ENCODE measurements around the gene MMRN1. TPM values are rescaled to one million over a fixed set of nuclear protein-coding genes. Genes with fewer than 3 reads are reported as not detected.

MMRN1 gene, protein sequence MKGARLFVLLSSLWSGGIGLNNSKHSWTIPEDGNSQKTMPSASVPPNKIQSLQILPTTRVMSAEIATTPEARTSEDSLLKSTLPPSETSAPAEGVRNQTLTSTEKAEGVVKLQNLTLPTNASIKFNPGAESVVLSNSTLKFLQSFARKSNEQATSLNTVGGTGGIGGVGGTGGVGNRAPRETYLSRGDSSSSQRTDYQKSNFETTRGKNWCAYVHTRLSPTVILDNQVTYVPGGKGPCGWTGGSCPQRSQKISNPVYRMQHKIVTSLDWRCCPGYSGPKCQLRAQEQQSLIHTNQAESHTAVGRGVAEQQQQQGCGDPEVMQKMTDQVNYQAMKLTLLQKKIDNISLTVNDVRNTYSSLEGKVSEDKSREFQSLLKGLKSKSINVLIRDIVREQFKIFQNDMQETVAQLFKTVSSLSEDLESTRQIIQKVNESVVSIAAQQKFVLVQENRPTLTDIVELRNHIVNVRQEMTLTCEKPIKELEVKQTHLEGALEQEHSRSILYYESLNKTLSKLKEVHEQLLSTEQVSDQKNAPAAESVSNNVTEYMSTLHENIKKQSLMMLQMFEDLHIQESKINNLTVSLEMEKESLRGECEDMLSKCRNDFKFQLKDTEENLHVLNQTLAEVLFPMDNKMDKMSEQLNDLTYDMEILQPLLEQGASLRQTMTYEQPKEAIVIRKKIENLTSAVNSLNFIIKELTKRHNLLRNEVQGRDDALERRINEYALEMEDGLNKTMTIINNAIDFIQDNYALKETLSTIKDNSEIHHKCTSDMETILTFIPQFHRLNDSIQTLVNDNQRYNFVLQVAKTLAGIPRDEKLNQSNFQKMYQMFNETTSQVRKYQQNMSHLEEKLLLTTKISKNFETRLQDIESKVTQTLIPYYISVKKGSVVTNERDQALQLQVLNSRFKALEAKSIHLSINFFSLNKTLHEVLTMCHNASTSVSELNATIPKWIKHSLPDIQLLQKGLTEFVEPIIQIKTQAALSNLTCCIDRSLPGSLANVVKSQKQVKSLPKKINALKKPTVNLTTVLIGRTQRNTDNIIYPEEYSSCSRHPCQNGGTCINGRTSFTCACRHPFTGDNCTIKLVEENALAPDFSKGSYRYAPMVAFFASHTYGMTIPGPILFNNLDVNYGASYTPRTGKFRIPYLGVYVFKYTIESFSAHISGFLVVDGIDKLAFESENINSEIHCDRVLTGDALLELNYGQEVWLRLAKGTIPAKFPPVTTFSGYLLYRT
- total RNA-seq (2014; rRNA removed; shearing (Covaris generic)) = not detected in 2 replicates

DNA sequence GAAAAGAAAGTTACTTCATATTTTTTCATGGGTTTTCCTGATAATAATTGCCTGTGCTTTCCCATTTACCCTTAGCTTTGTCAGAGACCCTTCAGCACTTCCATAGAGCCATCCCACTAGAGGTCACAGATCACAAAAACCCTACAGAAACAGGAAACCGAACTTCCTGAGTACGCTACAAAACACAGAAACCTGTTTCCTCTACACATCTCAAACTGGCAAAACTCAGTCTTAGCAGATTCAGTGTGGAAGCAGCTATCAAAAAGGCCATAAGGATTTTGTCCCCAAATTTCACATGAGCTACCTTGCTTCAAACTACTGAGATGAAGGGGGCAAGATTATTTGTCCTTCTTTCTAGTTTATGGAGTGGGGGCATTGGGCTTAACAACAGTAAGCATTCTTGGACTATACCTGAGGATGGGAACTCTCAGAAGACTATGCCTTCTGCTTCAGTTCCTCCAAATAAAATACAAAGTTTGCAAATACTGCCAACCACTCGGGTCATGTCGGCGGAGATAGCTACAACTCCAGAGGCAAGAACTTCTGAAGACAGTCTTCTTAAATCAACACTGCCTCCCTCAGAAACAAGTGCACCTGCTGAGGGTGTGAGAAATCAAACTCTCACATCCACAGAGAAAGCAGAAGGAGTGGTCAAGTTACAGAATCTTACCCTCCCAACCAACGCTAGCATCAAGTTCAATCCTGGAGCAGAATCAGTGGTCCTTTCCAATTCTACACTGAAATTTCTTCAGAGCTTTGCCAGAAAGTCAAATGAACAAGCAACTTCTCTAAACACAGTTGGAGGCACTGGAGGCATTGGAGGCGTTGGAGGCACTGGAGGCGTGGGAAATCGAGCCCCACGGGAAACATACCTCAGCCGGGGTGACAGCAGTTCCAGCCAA is at the start of gene MMRN1:
Gene MMRN1 (plus strand): TSS at position 206 of the 902 bp plus-strand sequence. CDS start 118 bp downstream, at position 324.
- no peak for DNase-seq (ENCODE audit: low read depth)

DNA sequence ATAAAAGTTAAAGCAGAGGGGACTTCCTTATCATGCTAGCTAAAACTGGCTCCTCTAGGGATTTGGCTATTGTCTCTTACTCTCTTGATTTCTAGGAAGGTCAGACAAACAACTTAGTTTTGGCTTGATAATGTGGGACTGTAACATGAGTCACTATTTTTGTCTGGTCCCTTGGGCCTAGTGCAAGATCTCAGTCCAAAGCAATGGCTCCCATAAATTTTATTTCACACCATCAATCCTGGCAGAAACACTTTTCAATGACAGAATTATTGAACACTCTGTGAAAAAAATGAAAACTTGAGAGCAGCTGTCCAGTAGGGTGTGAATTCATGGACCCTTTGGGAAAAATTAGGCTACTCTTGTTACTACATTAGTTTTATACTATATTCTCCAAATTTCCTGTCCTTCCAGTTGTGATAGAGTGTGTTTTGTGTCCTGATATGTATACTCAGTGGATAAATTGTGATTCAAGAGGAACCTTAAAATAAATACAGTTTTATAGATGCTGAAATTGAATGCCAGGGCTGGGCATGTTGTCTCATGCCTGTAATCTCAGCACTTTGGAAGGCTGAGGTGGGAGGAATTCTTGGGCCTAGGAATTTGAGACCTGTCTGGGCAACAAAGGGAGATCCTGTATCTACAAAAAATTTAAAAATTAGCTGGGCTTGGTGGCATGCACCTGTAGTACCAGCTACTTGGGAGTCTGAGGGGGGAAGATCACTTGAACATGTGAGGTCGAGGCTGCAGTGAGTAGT is 46.9 kb upstream of the MMRN1 start:
- DNase-seq (ENCODE audit: low read depth) = no peak

DNA sequence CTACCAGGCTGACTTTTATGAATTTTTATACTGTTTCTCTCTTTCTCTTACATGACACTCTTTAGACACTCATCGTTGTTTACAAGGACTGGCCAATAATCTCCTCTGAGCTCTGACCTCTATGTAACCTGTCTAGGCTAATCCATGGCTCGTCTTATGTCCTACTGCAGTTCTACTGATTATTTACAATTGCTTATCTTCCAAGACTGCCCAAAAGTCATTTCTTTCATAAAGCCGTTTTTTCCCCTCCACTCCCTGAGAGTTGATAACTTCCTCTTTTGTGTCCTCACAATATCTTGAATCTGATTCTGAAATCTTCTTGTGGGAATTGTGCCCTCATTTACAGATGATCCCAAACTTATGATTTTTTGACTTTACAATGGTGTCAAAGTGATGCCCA is 39.4 kb upstream of the MMRN1 start:
- no peak for DNase-seq (ENCODE audit: low read depth)

DNA sequence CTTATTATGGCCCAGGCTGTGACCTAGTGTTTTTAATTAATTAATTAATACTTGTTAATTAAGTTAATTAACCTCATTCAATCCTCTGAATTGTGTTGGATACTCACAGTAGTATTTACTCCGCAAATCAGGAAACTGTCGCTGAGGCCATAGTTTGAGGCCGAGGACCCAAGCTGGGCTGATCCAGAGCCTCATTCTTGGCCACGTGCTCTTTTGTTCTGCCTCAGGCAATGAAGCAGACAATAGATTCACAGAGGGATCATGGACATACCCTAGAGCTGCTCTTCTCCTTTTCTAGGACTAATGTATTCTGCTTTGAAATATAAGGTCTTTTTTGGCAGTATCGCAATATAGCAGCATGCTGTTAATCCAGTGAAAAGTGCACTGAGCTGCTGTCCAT is 33.7 kb upstream of the MMRN1 start:
- no peak for DNase-seq (ENCODE audit: low read depth)

DNA sequence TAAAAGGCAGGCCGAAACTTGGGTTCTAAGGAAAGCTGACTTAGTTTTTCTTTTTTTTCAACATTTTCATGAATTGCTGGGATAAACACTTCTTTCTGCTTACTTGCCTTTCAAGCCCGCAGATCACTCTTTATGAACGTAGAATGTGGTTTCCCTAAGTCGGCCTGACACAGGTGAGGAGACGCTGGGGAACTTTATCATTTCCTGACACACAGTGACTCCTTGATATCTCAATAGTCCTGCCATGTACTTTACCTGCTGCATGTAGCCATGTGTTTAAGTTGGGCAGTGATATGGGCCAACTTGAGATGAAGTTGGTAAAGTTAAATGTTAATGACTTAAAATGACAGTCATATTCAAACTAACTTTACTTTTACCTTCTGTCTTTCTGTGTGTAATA is 31.1 kb upstream of the MMRN1 start:
- DNase-seq (ENCODE audit: low read depth) = no peak

DNA sequence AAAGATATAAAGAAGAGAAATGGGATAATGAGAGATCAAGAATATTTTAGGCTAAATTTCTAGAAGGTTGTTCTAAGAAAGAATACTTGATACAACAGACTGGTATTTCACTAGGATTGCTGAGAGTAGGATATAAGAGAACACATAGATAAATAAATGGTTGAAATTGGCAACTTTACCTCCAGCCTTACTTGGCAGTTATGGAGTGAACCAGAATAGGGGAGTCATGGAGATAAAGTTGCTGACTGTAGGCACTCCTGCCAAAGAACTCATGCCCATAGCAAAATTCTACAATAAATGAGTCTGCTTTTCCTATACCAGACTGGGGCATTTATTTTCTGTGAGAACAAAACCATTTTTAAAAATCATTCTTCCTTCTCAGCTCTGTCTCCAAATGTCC is 26.4 kb upstream of the MMRN1 start:
- DNase-seq (ENCODE audit: low read depth) = no peak

DNA sequence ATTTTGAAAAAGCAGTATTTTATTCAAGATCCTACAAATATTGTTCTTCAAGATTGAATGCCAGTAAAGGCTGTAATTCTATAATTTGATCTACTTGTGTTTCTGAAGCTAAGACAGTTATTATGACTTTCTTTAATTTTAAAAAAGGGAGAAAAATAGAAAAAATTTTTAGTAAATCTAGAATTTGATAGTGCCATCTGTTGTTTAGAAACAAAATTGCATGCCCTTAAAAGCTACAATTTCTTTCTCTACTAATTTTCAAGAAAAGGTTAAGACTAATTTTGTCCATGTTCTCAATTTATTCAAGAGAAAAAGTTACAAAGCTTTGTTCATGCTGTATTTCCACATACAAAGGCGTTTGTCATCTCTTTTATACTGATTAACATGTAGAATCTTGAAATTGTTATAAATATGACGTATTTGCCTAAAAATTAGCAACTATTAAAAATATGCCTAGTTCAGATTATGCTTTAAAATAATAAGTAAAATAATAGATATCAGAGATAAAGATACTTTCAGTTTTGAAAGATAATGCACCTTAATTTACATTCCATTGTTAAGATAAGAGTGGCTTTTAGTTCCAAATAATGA is 25.6 kb upstream of the MMRN1 start:
- peak; percentile 1 for DNase-seq (ENCODE audit: low read depth)

DNA sequence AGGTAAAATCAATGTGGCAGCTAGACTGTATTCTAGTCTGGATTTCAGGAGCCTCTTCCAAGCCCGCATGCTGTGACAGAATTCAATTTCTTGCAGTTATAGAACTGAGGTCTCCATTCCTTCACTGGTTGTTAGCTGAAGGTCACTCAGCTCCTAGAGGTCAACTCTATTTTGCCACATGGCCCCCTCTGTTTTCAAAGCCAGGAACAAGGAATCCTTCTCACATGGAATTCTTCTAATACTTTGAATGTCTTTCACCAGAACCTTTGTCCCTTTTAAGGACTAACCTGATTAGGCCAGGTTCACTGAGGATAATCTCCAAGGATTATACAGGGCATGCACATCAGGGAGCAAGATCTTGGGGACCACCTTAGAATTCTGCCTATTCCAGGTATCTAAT is 23.4 kb upstream of the MMRN1 start:
- no peak for DNase-seq (ENCODE audit: low read depth)

DNA sequence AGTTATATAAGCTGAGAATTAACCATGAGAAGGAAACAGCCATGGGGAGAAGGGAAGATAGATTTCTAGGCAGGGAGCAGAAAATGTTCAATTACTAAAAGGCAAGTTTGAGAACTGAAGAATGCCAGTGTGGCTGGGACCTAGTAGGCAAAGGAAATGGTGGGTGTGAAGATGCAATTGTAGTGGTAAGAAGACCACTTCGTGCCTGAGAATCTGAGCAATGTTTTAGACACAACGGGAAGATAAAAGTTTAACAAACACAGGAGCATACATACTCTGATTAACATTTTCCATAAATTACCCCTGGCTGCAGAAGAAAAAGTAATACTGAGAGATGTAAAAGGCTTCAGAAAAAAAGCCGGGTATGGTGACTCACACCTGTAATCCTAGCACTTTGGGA is 18.1 kb upstream of the MMRN1 start:
- DNase-seq (ENCODE audit: low read depth) = no peak

DNA sequence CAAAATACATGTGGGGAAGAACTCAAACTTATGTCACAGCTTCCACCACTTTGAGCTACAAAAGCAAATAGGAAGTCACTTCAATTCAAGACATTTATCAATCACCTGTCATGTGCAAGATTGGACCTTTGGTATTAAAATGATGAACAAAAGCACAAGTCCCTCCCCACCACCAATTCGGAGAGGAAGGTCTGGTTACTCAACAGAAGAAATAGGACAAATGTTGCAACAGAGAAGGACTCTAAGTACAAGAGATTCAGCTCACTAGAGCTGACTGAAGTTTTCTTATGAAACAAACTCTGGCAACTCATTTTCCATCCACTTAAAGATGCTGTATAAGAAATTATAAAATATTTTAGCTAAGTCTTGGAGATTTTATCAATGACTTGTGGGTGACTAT is 16.0 kb upstream of the MMRN1 start:
- no peak for DNase-seq (ENCODE audit: low read depth)

DNA sequence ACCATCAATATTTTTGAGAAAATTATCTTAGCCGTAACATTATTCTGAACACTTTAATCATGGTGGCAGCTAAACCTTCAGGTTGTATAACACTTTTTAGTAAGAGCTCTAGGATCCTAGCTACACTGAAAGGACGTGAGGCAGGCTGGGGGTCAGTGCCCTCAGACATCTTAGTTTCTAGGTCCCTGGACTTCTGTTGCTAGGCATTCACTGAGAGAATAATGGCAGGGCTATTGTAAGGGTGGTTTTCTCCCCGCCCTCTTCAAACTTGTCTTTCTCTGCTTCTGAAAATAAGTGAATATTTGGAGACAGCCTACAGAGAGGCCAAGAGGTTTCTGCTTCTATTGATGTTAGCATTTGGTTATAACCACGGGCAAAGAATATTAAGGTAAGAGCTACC is 15.4 kb upstream of the MMRN1 start:
- no peak for DNase-seq (ENCODE audit: low read depth)

DNA sequence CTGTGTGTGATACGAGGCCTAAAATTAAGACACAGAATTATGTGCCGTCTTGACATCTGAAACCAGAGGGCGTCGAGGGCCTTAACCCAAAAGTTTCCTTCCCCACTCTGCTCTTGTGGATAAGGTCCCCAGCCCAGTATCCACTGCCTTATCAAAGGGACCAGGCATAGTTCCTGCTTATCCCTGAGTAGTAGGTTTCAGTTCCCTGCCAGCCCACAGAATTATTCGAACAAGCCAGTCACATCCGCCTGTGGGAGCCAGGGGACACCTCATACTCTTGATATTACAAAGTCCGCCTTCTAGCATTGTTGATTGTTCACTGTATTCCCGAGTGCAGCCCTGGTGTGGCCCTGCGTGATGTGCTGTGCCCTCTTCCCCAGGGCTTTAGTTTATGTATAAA is 5.4 kb upstream of the MMRN1 start:
- DNase-seq (ENCODE audit: low read depth) = peak; percentile 10

DNA sequence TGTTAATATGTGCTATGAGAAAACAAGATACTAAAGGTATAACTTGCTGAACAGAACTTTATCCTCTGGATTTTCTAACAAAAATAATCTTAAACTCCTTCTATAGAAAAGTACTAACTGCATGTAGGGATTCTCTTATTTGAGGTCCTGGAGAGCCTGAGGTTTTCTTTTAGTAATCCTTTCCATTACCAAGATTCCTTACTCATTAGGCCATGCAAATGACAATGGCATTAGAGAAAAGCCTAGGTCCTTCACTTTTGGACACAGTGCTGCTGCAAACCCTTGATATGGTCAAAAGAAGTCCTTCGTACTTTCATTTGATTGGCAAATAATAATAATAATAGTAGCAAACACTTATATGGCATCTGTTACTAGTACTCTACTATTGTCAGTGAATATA is 3.2 kb downstream of the MMRN1 start:
- DNase-seq (ENCODE audit: low read depth) = no peak

DNA sequence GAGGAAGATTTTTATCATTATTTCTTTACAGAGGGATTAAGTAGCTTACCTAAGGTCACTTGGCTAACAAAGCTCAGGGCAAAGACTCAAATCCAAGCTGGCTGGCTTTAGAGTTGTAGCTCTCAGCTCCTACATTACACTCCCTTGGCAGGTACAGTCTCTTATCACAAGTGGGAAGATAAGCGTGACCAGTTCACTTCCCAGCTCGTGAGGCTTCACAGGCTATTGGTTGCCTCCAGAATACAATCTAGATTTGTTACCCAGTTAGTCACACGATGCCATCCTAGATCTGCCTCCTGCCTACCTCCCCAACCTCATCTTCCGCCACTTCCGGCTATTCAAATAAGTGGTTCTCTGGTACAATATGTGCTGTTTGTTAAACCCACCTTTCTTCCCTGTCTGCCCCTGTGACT is 3.7 kb downstream of the MMRN1 start:
- no peak for DNase-seq (ENCODE audit: low read depth)

DNA sequence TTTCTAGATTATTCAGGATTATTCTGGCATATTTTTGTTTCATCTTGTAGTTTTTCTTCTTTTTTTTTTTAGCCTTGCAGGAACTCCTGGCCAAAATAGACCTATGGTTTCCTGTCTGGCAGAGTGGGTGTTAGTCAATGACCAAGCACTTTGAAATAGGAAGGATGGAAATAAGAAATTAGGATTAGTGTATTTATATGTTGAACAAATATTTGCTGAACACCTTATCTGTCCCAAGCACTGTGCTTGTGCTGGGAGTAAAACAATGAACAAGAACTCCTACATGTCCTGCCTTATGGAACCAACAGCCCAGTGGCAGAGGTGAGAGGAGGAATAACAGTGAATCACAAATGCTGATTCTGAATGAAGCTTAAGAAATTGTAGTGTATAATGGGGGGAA is 4.5 kb downstream of the MMRN1 start:
- DNase-seq (ENCODE audit: low read depth) = no peak

DNA sequence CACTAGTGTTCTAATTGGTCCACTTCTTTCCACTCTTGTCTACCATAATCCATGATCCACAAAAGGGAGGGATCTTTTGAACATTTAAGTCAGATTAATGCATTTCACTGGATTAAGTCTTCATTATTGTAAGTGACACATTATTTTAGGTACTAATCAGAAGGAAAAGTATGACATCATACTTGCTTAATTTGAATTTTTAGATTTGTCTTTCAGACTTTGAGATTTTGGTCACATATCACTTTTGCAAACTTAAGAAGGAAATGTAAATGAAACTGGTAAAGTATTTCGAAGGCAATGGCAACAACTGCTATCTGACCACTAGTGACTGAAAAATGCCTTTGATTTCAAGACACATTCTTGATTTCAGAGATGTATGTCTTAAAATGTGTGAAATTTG is 5.2 kb downstream of the MMRN1 start:
- no peak for DNase-seq (ENCODE audit: low read depth)

DNA sequence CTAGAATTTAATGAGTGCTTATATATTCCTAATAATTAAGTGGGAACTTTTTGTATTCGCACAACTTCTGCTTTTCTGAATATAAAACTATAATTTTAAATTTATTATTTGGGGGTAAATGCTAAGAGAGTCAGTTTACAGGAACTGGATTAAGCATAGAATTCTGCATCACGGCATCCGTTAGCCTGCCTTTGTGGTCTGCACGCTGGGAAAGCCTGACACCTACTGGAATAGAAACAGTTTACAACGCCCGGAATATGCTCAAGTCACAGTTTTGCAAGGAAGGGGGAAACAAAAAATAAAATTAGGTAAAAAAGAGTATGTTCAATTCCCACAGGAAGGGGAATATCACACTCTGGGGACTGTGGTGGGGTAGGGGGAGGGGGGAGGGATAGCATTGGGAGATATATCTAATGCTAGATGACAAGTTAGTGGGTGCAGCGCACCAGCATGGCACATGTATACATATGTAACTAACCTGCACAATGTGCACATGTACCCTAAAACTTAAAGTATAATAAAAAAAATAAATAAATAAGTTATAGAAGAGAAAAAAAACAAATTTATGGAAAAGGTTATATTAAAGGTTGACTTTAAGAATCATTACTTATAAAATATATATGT is 7.3 kb downstream of the MMRN1 start:
- DNase-seq (ENCODE audit: low read depth) = peak; percentile 40

DNA sequence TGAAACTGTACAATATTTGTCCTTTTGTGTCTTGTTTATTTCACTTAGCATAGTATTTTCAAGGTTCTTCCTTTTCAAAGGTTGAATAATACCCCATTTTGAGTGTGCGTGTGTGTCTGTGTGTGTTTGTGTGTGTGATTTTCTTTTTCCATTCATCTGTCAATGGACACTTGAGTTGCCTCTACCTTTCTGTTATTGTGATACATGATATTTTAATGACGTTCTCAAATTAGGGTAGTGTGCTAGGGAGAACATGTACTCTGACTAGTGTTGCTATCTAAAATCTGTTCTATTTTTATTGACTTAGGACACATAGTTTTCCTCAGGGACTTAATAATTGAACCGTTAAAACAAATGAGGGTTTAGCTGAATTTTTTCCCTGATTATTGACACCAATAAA is 9.9 kb downstream of the MMRN1 start:
- no peak for DNase-seq (ENCODE audit: low read depth)

DNA sequence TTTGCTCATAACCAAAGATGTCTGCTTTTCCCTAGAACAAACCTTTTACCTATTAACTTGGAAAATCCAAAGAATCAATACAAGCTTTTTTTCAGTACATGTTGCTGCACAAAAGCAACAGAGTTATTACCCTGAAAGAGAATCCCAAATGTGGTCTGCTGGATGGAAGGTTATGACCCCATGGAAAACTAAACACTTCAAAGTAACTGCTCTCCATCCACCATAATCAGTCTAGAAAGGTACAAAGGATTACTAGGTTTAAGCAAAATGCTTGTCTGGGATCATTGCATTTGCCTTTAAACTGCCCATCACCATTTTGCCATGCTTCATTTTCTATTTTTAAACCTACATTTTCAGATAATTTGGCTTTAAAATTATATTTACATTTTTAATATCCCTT is 11.7 kb downstream of the MMRN1 start:
- DNase-seq (ENCODE audit: low read depth) = no peak

All from M059J (cell line).